ENCODE data around the gene NOSIP.

- TF ChIP-seq CTCF (IDR thresholded peaks at IDR 0.05) (peak; percentile 74 to 92 (median 81)), POLR2A (IDR thresholded peaks at IDR 0.05) (no peak), EP300 (IDR thresholded peaks at IDR 0.05; ENCODE audit: low read depth) (no peak), POLR2AphosphoS5 (IDR thresholded peaks at IDR 0.05) (no peak)
These were observed 73.7 kb downstream of the NOSIP start for GRCh38 chr19:49506575-49507105.
